Measurements from ENCODE around the gene DUS4L. TPM values are rescaled to one million over a fixed set of nuclear protein-coding genes. Genes with fewer than 3 reads are reported as not detected.

The DUS4L gene
- total RNA-seq, 2 donors from 2014 or later, result 8.9 to 11.7 TPM

Other genes with a start within 250 kb of the DUS4L start
- not detected for gene GPR22, start 93.9 kb upstream of the DUS4L start, total RNA-seq
- 10 to 100 TPM; 30.9 to 49.2 TPM for gene COG5, start 51 bp upstream of the DUS4L start, total RNA-seq
- gene BCAP29, start 16.3 kb downstream of the DUS4L start, total RNA-seq, result 10 to 100 TPM; 19.5 to 23.3 TPM
- 1 to 10 TPM; 1.1 to 2.5 TPM for gene SLC26A4, start 96.9 kb downstream of the DUS4L start, total RNA-seq
- gene CBLL1, start 180.2 kb downstream of the DUS4L start, total RNA-seq, result 10 to 100 TPM; 36.8 to 48.9 TPM
- not detected for gene SLC26A3, start 239.3 kb downstream of the DUS4L start, total RNA-seq

Data from activated naive CD4-positive, alpha-beta T cell treated with anti-CD3 and anti-CD28 coated beads, Interleukin-2, amount 50 U/mL, for 72 hours (primary cell).